H4 (cell line): ENCODE data around the gene PEX13. TPM values are rescaled to one million over a fixed set of nuclear protein-coding genes. Genes with fewer than 3 reads are reported as not detected.
"Not testable (repeated sequence)": the region's sequence is repeated elsewhere in the genome, so short reads cannot be mapped to it uniquely, and the experiment has no call there.

Source experiments
- DNase-seq: peaks from one replicate; pipeline ENCODE4 v3.0.0-alpha.2; 2015; ENCODE audit warnings: low spot score
- total RNA-seq: library from RNA; depleted of rRNA; stranded (reverse); fragments of >200 nt; shearing (Covaris generic); gene quantifications from 2 replicates; pipeline ENCODE4 v1.2.3, GENCODE V29; 2014; rRNA removed

The PEX13 gene
- total RNA-seq, result 24.9 and 47.2 TPM in 2 replicates

- DNase-seq, result peak; percentile 73
Measured at GRCh38 chr2:61017556-61018317, at the start of gene PEX13, which contains the start of gene PUS10. Gene PEX13 (plus strand): TSS chr2:61017720. CDS start chr2:61017760, 40 bp downstream. Gene PUS10 (minus strand): TSS chr2:61018255. CDS start chr2:61011890, 6,365 bp downstream.

GRCh38 chr2:60972889-60973656 lies 44.4 kb upstream of the PEX13 start:
- no peak for DNase-seq

- no peak for DNase-seq
Measured at GRCh38 chr2:60973705-60974104, 43.8 kb upstream of the PEX13 start.

- DNase-seq, result no peak
Measured at GRCh38 chr2:60974652-60975051, 42.9 kb upstream of the PEX13 start.

GRCh38 chr2:60976256-60976850 lies 41.2 kb upstream of the PEX13 start:
- no peak for DNase-seq

- no peak for DNase-seq
Measured at GRCh38 chr2:60976875-60977561, 40.5 kb upstream of the PEX13 start.

GRCh38 chr2:60977562-60977895 lies 40.0 kb upstream of the PEX13 start:
- DNase-seq, result no peak

GRCh38 chr2:60979231-60979630 lies 38.3 kb upstream of the PEX13 start:
- DNase-seq, result no peak

GRCh38 chr2:60980071-60980815 lies 37.3 kb upstream of the PEX13 start:
- no peak for DNase-seq

GRCh38 chr2:60982066-60982465 lies 35.5 kb upstream of the PEX13 start:
- DNase-seq, result not testable (repeated sequence)

- DNase-seq, result no peak
Measured at GRCh38 chr2:60984720-60985119, 32.8 kb upstream of the PEX13 start.

- no peak for DNase-seq
Measured at GRCh38 chr2:60987041-60987440, 30.5 kb upstream of the PEX13 start.

- DNase-seq, result not testable (repeated sequence)
Measured at GRCh38 chr2:60987656-60988055, 29.9 kb upstream of the PEX13 start.

GRCh38 chr2:60989259-60989658 lies 28.3 kb upstream of the PEX13 start:
- DNase-seq, result no peak

GRCh38 chr2:60991644-60992043 lies 25.9 kb upstream of the PEX13 start:
- DNase-seq, result no peak

- no peak for DNase-seq
Measured at GRCh38 chr2:60992985-60993392, 24.5 kb upstream of the PEX13 start.

- DNase-seq, result no peak
Measured at GRCh38 chr2:60994131-60994530, 23.4 kb upstream of the PEX13 start.

- peak; percentile 43 for DNase-seq
Measured at GRCh38 chr2:60998628-60999545, 18.6 kb upstream of the PEX13 start.

- no peak for DNase-seq
Measured at GRCh38 chr2:61005736-61006135, 11.8 kb upstream of the PEX13 start.

GRCh38 chr2:61006486-61007105 lies 10.9 kb upstream of the PEX13 start:
- no peak for DNase-seq
